CD4-positive, alpha-beta T cell treated with Interleukin-1 beta for 1 hour (primary cell): ENCODE data around the gene LRRC36.
"Not testable (repeated sequence)": the region's sequence is repeated elsewhere in the genome, so short reads cannot be mapped to it uniquely, and the experiment has no call there.

Source experiments
- DNase-seq, 2 donors: peaks; one replicate each; pipeline ENCODE4 v3.0.0-alpha.2; 2020 to 2022

Gene LRRC36

GRCh38 chr16:67345401-67345800 lies 18.8 kb downstream of the LRRC36 start:
- DNase-seq = no peak

GRCh38 chr16:67346341-67346740 lies 19.7 kb downstream of the LRRC36 start:
- DNase-seq = no peak

GRCh38 chr16:67349172-67349571 lies 22.6 kb downstream of the LRRC36 start:
- DNase-seq = peak in 1 of 2 donors; percentile 43

GRCh38 chr16:67350324-67350723 lies 23.7 kb downstream of the LRRC36 start:
- DNase-seq = no peak

GRCh38 chr16:67352463-67352862 lies 25.8 kb downstream of the LRRC36 start:
- DNase-seq = not testable (repeated sequence)

GRCh38 chr16:67356396-67356795 lies 29.8 kb downstream of the LRRC36 start:
- no peak for DNase-seq

GRCh38 chr16:67357561-67357960 lies 30.9 kb downstream of the LRRC36 start:
- DNase-seq = no peak

- not testable (repeated sequence) for DNase-seq
Observed at GRCh38 chr16:67359540-67360269, 33.1 kb downstream of the LRRC36 start.

- DNase-seq = no peak
Observed at GRCh38 chr16:67361038-67361437, 34.4 kb downstream of the LRRC36 start.

GRCh38 chr16:67364600-67365235 lies 38.1 kb downstream of the LRRC36 start:
- no peak for DNase-seq

- DNase-seq = no peak
Observed at GRCh38 chr16:67370661-67371060, 44.0 kb downstream of the LRRC36 start.

GRCh38 chr16:67372664-67373063 lies 46.0 kb downstream of the LRRC36 start:
- no peak for DNase-seq

GRCh38 chr16:67376012-67376411 lies 49.4 kb downstream of the LRRC36 start:
- DNase-seq = not testable (repeated sequence)

- no peak for DNase-seq
Observed at GRCh38 chr16:67378642-67379041, 52.0 kb downstream of the LRRC36 start.

- DNase-seq = no peak
Observed at GRCh38 chr16:67383284-67383683, 56.7 kb downstream of the LRRC36 start.

GRCh38 chr16:67384778-67385510 lies 58.3 kb downstream of the LRRC36 start:
- DNase-seq = no peak

- DNase-seq = no peak
Observed at GRCh38 chr16:67386861-67387455, 60.3 kb downstream of the LRRC36 start.

GRCh38 chr16:67387479-67388079 lies 61.0 kb downstream of the LRRC36 start:
- DNase-seq = no peak

- DNase-seq = no peak
Observed at GRCh38 chr16:67388191-67388590, 61.6 kb downstream of the LRRC36 start.

- DNase-seq = no peak
Observed at GRCh38 chr16:67388591-67388990, 62.0 kb downstream of the LRRC36 start.

GRCh38 chr16:67389911-67390815 lies 63.5 kb downstream of the LRRC36 start:
- DNase-seq = peak; percentile 17 to 71
